T-helper 2 cell treated with Interferon-gamma antibody and Interleukin-4, amounts not matched to agents 100 ng/mL and 5 ng/mL, for 36 hours (primary cell): Measurements from ENCODE around the gene CCR8. TPM values are rescaled to one million over a fixed set of nuclear protein-coding genes. Genes with fewer than 3 reads are reported as not detected.

Source experiments
- intact Hi-C: fragments of 100-400 bp; cut with micrococcal nuclease; formaldehyde crosslinking; loops from one replicate; pipeline ENCODE4 v1.15.1; 2023
- total RNA-seq: library from RNA; stranded (reverse); gene quantifications from 2 replicates; pipeline ENCODE4 v1.2.3, GENCODE V29; 2022

CCR8 gene, protein sequence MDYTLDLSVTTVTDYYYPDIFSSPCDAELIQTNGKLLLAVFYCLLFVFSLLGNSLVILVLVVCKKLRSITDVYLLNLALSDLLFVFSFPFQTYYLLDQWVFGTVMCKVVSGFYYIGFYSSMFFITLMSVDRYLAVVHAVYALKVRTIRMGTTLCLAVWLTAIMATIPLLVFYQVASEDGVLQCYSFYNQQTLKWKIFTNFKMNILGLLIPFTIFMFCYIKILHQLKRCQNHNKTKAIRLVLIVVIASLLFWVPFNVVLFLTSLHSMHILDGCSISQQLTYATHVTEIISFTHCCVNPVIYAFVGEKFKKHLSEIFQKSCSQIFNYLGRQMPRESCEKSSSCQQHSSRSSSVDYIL
- 12.6 and 13.7 TPM in 2 replicates for total RNA-seq

DNA sequence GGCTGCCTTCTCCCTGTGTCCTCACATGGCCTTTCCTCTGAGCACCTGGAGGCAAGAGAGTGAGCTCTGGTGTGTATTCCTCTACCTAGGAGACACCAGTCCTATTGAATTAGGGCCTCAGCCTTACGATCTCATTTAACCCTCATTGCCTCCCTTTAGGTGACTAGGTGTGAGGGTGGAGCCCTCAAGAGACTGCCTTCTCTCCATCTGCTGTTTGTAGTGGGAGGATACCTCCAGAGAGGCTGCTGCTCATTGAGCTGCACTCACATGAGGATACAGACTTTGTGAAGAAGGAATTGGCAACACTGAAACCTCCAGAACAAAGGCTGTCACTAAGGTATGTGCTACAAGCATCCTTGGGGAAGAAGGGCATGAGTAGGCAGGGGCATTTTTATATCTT, at the start of gene CCR8:
Gene CCR8 (plus strand): TSS at position 217 of the 400 bp plus-strand sequence. CDS start 2,623 bp downstream, outside the sequence.
- intact Hi-C loops, result loop anchor here (2.0 kb wide), 1 partner anchor 31 kb away; no protein-coding TSS in a partner anchor

- intact Hi-C loops, result no loop called here
These were observed 49.6 kb upstream of the CCR8 start, which contains the start of gene CX3CR1 for GRCh38 chr3:39279745-39280517. Gene CX3CR1, minus strand, starts transcription at chr3:39280036. Its CDS starts 13,527 bp downstream, at chr3:39266509.

DNA sequence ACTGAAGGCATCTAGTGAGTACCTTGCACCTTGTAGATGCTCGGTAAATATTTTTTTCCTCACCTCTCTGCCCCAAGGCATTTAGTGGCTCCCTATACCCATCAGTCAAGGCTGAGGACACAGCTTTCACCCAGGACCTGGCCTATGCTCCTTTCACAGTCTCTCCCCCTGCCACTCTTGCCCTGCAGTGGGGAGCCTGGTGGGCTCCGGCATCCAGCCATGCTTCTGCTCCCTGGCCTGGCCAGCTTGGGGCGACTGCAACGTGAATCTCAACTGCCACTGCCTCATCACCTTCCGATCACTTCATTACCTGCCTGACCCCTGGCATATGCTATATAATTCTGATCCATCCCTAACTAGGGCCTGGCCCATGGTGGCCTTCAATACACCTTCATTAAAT, 48.9 kb upstream of the CCR8 start:
- intact Hi-C loops, result no loop called here

DNA sequence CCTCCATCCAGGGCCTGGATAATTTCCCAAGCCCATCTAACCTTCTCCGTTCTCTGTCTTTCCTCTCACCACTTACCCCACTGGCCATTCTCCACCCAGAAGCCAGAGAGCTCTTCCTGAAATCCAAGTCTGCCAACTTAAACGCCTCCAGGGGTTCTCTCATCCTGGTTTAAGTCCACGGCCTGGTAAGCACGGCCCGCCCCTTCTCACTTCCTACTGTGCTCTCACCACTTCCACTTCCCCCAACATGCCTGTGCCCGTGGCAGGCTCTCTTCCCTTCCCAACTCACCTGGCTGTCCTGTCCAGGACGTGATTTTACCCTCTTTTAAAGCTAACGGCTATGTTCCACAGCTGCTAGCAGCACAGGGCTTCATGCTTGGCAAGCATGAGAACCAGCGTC, 48.0 kb upstream of the CCR8 start:
- intact Hi-C loops, result no loop called here

- intact Hi-C loops, result no loop called here
These were observed 47.5 kb upstream of the CCR8 start for GRCh38 chr3:39282057-39282456.

DNA sequence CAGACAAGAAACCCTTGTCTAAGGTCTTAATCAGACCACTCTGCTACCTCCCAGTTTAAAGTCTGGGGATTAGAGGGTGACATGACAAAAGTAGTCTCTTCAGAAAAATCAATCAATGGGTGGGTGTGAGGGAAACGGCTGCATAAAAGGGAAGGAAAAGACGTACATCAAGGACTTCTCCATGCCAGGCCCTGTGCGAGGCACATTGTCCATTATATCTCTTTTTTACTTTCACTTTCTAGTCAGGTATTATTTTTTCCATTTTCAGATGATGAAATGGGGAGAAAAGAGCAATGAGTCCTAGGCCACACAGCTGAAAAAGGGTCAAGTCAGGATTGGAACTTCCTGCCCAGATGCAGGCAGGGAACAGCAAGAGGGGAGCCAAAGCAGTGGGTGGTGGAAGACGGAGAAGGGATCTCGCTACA, 45.0 kb upstream of the CCR8 start:
- intact Hi-C loops, result no loop called here

GRCh38 chr3:39285332-39285731, 44.2 kb upstream of the CCR8 start:
- intact Hi-C loops, result loop anchor here (5.0 kb wide), 2 partner anchors 233 to 628 kb away; partner anchors contain the start of genes SCN11A and WDR48

DNA sequence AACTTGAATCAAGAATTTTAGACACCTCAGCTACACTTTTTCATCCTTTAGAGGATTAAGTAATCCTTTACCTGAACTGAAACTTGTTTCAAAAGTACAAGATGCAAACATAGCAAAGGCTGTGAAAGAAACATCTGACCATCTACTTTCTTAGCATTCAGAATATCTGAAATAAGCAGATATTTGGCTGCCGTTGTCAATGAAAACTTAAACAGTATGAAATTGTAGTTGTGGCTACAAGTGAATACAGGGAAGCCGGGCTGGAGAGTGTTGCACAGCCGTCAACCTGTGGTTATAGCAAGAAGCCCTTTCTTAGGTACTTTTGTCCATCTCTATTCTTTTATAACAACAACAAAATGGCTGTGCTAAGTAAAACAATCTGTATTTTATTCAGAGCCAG, 42.7 kb upstream of the CCR8 start:
- intact Hi-C loops, result loop anchor here (5.0 kb wide), 2 partner anchors 234 to 629 kb away; partner anchors contain the start of genes SCN11A and WDR48

GRCh38 chr3:39287216-39288164, 42.0 kb upstream of the CCR8 start:
- intact Hi-C loops, result loop anchor here (1.0 to 5.0 kb wide), 6 partner anchors 79 to 630 kb away; partner anchors contain the start of genes SCN11A and WDR48

DNA sequence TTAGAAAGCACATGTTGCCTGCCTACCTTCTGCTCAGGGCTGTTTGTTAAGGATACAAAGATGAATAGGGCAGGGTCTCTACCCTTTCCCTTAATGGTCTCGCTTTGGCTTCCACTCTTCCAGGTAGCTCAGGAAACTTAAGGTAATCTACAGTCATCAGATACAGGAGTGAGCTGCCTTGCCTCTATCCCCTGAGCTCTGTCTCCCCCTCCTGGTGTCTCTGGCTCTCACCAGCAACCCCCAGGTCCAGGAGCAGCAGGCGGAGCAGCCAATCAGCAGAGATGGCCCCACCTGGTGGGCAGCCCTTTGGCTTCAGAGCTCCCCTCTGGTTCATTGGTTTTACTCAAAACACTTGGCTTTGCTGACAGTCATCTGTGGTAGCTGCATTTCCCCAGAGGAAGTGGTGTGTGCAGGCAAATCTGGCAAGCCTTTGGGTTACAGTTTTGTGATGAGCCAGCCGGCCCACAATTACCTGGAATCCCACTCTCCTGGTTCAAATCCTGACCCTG, 41.2 kb upstream of the CCR8 start:
- intact Hi-C loops, result loop anchor here (1.0 to 5.0 kb wide), 6 partner anchors 80 to 631 kb away; partner anchors contain the start of genes SCN11A and WDR48

DNA sequence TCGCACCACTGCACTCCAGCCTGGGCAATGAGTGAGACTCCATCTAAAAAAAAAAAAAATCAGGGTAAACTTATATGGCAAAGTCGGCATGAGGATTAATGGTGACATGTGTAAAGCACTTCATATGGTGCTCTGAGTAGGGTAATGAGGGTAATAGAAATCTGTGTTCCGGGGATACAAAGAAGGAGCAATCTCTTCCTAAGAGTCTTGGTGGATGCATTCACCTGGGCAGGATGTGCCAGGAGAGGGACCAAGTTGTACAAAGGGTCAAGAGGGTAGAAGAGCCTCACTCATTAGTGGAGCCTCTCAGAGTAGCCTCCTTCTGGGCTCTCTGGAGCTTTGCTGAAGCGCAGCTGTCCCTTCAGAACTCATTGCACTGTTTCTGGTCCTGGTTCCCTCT, 40.4 kb upstream of the CCR8 start:
- intact Hi-C loops, result loop anchor here (2.0 to 5.0 kb wide), 3 partner anchors 180 to 632 kb away; partner anchors contain the start of genes SCN11A and WDR48

DNA sequence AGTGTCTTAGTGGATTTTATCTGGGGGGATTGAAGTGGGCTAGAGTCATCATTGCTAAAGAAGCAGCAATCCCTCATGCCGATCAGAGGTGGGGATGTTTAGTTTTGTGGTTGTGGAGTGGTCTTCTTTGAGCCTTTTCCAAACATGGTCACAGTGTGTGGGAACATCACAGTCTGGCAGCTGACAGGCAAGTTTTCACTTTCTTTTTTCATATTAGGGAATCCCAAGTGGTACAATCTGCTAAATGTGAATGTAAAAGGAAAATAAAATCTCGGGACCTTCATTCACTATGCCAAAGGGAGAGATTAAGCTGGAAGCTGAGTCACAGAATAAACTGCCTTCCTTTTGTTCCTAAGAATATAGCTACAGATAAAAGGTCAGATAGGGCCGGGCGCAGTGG, 39.3 kb upstream of the CCR8 start:
- intact Hi-C loops, result loop anchor here (2.0 kb wide), 1 partner anchor 29 kb away; no protein-coding TSS in a partner anchor

GRCh38 chr3:39291903-39292329, 37.6 kb upstream of the CCR8 start:
- intact Hi-C loops, result loop anchor here (1.0 to 2.0 kb wide), 4 partner anchors 31 to 114 kb away; partner anchors contain the start of gene RPSA

- intact Hi-C loops, result loop anchor here (1.0 kb wide), 2 partner anchors 84 to 85 kb away; no protein-coding TSS in a partner anchor
These were observed 36.5 kb upstream of the CCR8 start for GRCh38 chr3:39292961-39293360.

DNA sequence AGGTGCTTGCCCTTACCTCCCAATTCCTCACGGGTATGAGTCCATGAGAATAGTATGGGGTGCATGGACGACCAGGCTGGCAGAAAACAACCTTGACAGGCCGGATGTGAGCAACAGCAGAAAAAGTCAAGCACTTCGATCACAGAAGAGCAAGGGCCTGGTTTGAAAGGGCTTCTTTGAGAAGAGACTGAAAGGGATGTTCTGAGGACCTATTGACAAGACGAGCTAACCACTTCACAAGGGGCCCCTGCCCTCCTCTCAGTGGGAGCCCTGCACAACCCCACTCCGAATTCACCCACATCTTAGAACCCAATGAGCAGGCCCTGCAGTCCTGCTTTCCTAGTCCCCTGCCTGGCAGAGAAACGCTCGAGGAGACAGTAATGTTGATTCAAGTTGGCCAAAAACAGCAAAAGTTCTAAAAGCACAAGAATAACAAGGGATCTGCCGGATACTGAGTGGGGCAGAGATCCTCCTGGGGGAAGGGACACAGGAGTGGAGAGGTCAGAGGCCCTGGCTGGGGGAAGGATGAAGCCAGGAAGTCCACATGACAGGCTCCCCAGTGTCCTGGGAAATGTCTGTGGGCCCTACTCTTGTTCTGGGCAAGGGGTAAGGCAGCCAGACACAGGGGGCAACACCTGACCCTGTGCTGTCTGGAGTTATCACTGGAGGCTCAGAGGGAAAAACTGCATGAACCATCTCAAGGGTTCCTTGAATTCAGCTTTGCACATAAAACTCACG, 34.9 kb upstream of the CCR8 start:
- intact Hi-C loops, result no loop called here

DNA sequence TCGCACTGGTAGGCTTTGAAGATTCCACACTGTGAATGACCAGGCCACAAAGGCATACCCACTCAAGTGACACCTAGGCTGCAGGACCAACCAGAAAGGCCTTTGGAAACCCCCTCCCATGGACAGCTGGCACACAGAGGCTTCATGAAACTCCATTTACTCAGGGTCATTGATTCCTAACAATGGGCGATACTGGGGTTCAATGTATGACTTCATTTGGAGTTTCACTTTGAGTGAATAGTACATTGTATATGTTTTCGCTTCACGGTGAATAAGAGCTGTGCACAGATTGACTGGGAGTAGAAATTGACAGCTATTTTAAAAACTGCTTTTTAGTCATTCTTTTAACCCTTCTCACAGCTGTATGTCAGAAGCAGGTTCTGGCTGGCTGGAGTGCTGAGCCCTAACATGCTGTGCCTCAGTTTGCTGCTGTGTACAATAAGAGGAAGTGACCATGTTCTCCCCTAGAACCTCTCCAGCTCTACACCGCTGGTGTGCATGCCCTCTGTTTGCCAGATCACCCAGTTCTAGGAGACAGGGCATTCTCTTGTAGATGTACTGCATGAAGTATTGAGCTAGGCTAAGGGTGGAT, 34.2 kb upstream of the CCR8 start:
- intact Hi-C loops, result no loop called here

GRCh38 chr3:39296197-39297077, 33.1 kb upstream of the CCR8 start:
- intact Hi-C loops, result no loop called here

GRCh38 chr3:39299279-39299678, 30.2 kb upstream of the CCR8 start:
- intact Hi-C loops, result no loop called here
